Measurements from ENCODE around the gene MSANTD2. TPM values are rescaled to one million over a fixed set of nuclear protein-coding genes. Genes with fewer than 3 reads are reported as not detected.

MSANTD2 gene
- total RNA-seq, 1 donor from 2014 or later, result 3.4 TPM

DNA sequence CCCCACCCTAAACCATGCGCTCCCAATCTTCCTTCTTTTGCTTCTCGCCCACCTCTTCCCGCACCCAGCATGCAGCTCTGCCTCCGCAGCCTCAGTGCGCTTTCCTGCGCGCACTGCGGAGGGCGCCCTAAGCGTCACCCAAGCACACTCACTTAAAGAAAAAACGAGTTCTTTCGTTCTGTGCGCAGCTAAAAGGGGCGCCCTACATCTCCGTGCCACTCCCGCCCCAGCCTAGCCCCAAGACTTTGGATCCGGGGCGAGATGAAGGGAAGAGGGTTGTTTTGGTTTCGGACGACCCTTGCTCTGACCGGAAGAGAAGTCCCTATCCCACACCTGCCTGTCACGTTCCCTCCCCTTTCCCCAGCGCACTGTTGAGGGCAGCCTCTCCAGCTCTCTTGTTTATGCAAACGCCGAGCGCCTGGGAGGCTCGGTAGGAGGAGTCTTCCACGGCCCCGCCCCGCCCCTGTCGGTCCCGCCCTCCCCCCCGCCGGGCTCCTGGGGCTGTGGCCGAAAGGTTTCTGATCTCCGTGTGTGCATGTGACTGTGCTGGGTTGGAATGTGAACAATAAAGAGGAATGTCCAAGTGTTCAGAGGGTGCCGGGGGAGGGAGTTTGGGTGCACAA lies 53.5 kb downstream of the MSANTD2 start:
- peak; percentile 82 for DNase-seq
- intact Hi-C loops (cut with micrococcal nuclease), result no loop called here
- peak; percentile 88 for ATAC-seq

DNA sequence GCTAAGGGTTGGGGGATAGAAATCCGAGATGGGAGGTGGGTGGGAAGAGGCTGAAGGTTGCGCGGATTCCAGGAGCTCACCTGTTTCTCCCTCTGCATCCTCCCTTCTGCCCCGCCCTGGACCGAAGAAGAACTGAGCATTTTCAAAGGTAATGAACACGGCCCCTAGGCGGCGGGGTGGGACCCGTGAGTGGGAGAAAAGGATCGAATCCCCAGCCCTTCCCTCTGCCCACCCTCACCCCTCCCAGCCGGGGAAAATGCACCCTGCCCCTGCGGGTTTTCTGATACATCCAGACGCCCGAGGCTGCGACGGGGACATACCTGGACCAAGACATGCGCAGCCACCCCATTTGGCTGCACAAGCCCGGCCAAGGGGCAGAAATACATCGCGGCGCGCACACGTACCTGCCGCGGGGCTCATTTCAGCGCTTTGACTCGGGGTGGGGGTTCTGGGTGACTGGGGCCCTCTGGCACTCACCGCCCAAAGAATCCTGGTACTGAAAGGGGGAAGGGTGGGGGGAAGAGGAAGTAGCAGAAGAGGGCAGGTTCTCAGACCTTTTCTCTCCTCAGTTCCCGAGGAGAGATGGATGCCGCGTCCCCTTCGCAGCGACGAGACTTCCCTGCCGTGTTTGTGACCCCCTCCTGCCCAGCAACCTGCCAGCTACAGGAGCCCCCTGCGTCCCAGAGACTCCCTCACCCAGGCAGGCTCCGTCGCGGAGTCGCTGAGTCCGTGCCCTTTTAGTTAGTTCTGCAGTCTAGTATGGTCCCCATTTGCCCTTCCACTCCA lies 54.2 kb downstream of the MSANTD2 start:
- no peak for ATAC-seq
- DNase-seq, result no peak
- intact Hi-C loops (cut with micrococcal nuclease), result no loop called here

DNA sequence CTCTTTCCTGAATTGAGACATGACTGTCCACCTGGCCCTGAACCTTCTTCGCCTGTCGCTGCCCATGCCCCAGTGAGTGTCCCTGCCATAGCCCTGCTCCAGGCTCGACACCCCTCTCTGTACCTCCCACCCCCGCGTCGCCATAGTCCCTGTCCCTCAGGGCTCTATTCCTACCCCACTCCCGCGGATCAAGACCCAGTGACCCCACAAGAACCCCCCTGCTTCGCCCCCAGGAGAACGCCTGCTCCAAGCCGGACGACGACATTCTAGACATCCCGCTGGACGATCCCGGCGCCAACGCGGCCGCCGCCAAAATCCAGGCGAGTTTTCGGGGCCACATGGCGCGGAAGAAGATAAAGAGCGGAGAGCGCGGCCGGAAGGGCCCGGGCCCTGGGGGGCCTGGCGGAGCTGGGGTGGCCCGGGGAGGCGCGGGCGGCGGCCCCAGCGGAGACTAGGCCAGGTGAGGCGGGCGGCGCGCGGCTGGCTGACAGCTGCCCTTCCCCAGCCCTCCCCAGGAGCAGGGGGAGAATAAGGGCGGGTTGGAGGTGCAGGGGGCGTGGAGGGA lies 54.9 kb downstream of the MSANTD2 start:
- intact Hi-C loops (cut with micrococcal nuclease), result no loop called here
- ATAC-seq (no peak), DNase-seq (no peak)

DNA sequence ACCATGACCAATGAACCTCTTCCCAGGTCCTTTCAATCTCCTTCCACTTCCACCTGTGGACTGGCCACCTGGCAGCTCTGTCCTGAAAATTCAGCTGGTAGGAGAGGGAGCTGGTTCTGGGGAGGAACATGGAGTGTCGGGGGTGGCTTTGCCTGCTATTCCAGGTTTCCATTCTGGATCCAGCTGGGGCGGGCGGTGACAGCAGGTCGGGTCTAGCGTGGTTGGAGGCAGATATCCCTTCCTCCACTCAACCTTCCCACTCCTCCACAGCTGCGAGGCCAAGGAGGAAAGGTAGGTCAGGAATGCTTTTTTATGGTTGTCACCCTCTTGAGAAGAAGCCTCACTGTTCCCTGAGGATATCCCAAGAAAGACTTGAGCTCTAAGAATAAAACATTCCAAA lies 57.2 kb downstream of the MSANTD2 start:
- DNase-seq, result no peak
- no peak for ATAC-seq
- intact Hi-C loops (cut with micrococcal nuclease), result no loop called here

DNA sequence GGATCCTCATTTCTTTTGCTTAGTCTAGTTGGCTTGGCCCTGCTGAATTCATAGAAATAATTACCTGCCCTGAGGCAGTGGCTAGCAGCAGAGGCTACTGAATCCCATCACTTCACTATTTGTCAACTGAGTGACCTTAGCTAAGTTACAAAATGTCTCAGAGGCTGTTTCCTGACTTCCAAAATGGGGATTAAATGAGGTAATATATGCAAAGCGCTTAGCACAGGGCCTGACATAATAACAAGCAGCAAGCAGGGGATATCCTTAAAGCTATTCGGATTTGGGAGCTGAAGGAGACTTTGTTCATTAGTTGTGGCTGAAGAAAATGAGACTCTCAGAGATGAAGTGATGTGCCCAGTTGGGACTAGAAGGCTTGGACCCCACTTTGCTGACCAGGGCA lies 57.7 kb downstream of the MSANTD2 start:
- intact Hi-C loops (cut with micrococcal nuclease), result no loop called here
- no peak for DNase-seq
- ATAC-seq, result no peak

DNA sequence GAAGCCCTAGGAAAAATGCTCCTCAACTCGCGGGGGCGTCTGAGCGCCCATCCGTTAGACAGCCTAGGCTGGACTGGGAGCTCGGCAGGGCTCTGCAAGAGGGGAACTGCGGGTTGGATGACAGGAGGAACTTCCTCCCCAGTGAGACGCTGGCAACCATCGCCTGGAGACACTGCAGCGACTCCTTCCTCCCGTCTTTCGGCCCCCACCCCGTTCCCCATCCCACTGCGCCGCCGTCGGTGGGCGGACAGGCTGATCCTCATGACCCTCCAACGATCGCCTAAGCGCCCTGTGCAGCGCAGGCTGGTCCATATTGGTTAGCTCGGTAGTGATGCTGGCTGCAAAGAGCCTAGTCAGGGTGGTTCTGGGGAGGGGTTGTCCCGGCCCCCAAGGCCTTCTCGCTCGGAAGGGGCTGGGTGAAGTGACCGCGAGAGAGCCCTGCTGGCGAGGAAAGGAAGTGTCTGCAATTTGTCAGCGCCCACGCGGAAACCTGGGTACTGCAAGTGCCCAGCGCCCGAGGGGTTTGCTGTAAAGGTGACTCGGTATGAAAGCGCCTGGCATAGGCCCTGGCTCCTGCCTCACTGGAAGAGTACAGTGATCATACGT lies 59.8 kb downstream of the MSANTD2 start:
- ATAC-seq (peak; percentile 51), DNase-seq (peak; percentile 49)
- intact Hi-C loops (cut with micrococcal nuclease), result no loop called here

DNA sequence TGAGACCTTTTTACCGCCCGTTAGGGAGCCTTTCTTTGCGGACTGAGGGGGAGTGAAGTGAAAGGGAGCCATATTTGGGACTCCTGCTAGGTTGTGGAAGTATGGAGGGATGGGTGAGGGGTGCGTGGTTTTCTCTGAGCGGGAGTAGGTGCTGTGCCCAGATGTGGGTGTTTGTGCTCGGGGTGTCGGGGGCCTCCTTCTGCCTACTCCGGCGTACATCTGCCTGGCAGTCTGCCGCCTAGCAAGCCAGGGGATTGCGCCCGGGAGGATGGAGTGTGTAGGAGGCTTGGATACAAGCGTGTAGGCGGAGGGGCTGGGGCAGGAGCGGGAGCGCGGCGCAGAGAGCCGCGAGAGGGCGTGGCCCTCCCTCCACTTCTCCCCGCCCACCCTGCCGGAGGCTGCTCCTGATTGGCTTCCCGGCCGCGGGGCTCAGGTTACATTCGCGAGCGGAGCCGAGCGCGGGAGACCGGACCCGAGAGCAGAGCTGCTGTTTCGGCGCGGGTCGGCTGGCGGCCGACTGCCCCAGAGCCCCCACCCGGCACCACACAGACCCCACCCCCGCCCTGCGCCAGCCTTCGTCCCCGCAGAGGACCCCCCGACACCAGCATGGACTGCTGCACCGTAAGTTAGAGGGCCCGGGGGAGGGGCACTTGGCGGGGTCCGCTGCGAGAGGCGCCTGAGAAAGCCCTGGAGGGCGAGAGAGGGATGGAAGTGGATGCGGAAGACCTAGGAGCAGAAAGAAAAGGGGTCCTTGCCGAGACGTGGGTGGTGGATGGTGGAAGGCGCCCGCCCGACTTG lies 60.5 kb downstream of the MSANTD2 start, which contains the start of gene NRGN:
NRGN (plus strand) TSS at position 464 of the 798 bp plus-strand sequence; CDS start at position 607, 143 bp downstream.
- peak; percentile 99 for ATAC-seq
- DNase-seq, result peak; percentile 96
- intact Hi-C loops (cut with micrococcal nuclease), result no loop called here

DNA sequence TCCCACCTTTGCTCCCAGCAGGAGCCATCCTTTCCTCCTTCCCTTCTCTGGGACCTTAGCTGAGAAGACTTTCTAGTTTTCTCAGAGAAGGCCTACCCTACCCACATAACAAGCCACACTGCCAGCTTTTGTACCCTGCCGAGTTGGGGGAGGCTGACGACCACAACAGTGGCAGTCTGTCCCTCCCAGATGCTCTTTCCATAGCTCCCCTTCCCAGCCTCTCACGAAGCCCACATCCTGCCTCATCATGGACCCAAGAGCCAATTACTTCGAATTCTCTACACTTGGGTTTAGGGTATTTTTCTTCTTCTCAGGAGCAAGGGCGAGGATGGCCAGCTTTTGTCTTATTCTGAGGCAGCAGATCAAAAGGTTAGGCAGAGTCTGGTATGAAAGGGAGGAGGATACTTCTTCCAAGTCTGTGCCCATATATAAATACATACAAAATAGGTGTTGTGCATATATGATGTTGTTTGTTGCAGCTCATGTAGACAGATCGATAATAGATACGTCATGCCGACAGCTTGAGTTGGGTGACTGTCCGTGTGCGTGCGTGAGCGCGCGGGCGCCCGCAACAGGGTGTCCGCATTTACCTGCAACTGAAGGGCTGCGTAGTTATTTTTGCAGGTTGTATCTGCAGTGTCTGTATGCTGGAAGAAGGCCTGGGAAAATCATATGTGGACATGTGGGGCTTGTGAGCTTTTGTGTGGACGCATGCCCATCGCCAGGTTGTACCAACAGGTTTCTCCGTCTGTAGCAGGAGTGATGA lies 61.3 kb downstream of the MSANTD2 start:
- intact Hi-C loops (cut with micrococcal nuclease), result no loop called here
- ATAC-seq, result no peak
- no peak for DNase-seq

DNA sequence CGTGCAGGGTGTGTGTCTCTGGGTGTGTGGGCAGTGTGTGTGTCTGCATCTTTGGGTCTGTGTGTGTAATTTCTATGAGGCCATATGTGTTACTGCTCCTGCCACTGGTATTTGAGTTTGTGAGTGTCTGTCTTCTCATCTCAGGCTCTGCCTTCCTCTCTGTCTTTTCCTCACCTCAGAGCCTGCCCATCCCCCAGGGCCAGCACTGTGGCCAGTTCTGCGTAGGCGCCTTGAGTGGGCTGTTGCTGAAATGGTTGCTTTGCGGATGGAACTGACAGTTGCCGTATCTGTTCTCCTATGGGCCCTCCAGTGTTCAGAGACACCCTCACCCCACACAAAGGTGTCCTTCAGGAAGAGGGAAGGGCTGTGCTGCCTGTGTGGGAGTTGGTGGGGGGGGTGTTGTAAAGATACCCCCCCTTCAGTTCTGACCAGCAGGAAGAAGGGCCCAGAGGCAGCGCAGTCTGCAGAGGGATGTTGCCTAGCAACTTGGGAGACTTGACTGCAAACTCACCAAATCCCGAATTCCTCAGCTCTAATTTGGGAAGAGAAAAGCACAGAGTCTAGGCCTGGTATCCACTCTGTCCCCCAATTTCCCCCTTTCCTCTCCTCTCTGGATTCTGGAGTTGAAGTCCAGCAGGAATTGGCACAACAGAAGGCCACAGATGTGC lies 62.4 kb downstream of the MSANTD2 start:
- DNase-seq (no peak), ATAC-seq (no peak)
- intact Hi-C loops (cut with micrococcal nuclease), result no loop called here

DNA sequence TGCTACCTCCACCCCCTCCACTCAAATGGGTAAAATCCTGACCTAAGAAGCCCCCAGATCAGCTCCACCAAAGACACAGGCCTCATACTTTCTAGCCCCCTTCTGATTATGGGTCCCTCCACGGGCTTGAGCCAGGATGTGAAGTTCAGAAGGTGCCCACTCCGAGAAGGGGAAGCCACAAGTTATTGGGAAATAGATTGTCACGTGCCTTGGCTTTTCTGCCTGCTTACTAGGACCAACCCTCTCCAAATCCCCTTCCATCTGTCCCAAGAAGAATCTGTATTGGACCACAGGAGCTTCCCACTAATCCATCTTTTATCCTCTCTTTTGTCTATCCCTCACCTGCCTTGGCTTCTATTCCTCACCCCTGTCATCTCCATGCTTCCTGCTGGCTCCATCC lies 63.5 kb downstream of the MSANTD2 start:
- DNase-seq (no peak), ATAC-seq (no peak)
- intact Hi-C loops (cut with micrococcal nuclease), result no loop called here

DNA sequence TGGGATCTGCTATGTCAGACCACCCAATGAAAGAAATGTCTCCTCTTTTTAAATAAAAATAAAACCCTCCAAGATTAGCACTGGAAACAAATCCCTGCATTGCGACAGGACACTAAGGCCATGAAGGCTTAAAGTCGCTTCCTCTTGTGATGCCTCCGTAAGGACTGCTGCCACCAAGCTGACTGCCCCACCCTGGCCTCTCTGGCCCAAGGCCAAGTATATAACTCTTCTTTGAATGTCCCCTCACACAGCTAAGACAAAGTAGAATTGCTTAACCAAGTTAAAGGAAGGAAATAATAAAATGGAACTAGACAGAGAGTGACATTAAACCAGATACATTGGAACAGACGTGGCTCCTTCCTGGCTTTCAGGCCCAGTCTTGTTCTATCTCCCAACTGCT lies 68.0 kb downstream of the MSANTD2 start:
- intact Hi-C loops (cut with micrococcal nuclease), result no loop called here
- DNase-seq (peak; percentile 42), ATAC-seq (peak; percentile 59)

DNA sequence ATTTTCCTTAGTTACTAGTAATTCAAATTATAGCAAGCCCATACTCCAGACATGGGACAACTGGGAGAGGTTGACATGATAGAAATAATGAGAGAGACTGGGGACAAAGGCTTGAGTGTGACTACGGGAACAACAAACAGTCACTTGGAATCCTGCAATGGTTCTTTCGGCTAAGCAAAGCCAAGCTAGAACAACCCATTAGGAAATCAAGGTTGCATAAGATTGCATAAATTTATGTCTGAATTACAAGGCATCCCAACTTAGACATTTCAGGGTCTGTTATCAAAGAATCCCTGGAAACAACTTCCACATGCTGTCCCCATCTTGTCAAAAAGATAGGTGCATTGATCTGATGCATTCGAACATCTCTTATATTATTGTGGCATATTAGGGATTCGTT lies 70.6 kb downstream of the MSANTD2 start:
- ATAC-seq (no peak), DNase-seq (no peak)
- intact Hi-C loops (cut with micrococcal nuclease), result no loop called here

DNA sequence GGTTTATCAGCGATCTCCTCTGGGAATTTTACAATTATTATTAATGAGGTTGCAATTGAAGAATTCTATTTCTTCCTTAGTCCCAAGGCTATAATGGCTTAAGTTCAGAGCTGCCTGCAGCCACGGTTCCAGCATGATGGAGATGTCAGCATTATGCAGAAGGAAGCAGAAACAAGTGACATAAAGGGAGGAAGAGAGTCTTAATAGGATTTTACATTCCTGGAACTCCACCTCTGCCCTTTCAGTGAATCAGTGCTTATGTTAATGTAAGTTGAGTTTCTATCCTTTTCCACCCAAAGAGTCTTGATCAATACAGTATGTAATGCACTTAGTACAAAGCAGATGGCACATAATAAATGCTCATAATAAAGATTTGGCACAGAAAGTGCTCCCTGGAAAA lies 72.1 kb downstream of the MSANTD2 start:
- no peak for DNase-seq
- intact Hi-C loops (cut with micrococcal nuclease), result no loop called here
- ATAC-seq, result no peak

DNA sequence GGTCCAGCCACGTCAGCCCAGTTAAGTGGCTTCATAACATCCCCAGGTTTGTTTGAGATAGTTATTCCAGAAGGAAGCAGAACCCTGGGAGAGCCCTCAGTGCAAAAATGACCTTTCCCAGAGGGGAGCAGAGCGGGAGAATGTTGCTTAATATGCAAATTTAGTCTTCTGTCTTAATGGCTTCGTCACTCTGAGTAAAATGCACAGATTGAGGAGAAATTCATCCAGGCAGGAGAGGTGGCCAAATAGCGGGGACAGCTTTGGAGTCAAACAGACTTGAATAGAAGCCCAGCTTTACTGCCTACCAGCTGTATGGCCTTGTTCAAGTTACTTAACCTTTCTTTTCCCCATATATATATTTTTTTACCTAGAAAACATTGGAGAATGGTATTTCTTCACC lies 72.7 kb downstream of the MSANTD2 start:
- no peak for DNase-seq
- intact Hi-C loops (cut with micrococcal nuclease), result no loop called here
- ATAC-seq, result no peak

DNA sequence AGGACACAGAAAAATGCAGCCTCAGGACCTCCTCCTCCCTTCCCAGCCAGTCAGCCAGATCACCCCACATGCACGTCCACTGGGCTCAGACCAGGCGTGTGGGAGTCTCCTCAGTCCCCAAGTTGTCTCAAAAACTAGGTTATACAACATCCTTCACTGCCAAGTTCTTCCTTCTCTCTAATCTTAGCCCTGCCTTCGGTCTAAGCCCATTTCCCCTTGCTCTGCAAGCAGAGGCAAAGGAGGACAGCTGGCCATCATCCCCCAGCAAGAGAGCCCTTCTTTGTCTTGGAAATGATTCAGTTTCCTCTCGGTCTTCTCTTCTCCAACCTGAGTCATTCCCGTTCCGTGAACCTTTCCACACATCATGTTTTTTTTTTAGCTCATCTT lies 74.5 kb downstream of the MSANTD2 start:
- intact Hi-C loops (cut with micrococcal nuclease), result no loop called here
- peak; percentile 51 for ATAC-seq
- no peak for DNase-seq

DNA sequence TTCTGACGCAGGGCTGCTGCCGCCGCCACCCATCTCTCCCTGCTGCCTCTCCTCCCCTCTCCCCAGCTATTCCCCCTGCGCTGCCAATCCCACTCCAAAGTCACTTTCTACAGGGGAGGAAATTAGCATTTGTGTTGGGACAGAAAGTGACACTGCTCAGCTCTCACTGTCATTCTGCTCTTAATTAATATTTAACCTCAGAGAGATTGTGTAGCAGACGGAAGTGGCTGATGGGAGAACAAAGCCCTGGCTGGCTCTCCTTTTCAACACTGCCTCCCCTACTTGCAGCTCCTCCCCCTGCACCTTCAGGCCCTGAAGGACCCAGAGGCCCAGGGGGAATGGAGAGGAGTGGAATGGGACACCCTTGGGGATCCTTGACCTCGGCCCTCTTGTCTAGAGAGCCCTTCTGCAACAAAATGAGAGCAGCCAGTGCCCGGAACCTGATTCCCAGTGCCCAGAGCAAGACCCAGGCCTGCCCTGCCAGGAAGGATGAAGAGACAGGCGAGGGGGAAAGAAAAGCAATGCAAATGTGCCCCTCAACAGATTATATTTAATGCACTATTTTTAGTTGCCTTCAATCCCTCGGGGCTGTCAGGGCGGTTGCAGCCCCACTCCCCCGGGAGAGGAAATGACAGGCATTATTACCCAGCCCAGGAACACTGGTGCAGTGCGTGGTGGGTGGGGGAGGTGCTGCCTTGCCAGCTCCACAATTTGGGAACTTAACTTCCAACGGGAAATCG lies 75.1 kb downstream of the MSANTD2 start:
- DNase-seq (peak; percentile 35), ATAC-seq (peak; percentile 41)
- intact Hi-C loops (cut with micrococcal nuclease), result no loop called here

DNA sequence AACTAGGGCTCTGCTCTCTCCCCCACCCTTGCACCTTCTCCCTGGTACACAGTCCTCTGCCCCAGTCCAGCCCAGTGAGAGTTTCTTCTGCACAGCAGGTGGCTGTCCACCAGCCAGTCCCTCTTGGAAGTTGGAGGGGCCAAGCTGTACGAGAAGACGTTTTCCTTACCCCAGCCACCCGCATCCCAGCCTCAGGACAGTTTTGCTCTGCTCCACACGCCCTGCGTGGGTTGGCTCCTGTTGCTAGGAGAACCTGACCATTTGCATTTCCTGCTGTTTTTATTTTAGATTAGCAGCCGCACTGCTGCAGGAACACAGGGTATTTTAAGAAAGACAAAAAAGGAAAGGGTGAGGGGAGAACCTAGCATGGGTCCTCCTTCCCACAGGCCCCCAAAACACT lies 78.0 kb downstream of the MSANTD2 start:
- intact Hi-C loops (cut with micrococcal nuclease), result no loop called here
- ATAC-seq, result no peak

DNA sequence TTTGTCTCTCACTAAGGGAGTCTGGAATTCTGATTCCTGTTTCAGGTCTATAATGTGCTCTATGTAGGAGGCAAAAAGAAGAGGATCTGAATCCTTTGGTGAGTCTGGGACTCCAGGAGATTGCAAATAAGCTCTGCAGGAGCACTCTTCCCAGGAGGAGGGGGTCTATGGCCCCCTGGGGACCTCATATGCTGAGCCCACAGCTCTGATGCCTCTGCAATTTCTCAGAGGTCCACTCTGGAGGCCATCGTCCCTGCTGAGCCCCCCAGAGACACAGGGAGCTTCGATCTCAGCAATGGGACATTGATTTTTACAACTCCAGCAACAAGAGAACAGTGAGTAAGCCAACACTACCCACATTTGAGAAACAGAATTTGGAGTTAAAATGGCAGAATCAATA lies 80.7 kb downstream of the MSANTD2 start:
- no peak for DNase-seq
- ATAC-seq, result no peak
- intact Hi-C loops (cut with micrococcal nuclease), result no loop called here

More for the DNA sequence above, 78.0 kb downstream of the MSANTD2 start:
- DNase-seq, result no peak
